Right lobe of liver (tissue), 6 donors: ENCODE measurements around the gene GP1BB. TPM values are rescaled to one million over a fixed set of nuclear protein-coding genes. Genes with fewer than 3 reads are reported as not detected.

ENCODE experiments used
- ATAC-seq, 4 donors: fragments of 200-7000 bp; cut with Tn5 transposase; one replicate each; pipeline ENCODE4 v1.9.1; 2020; ENCODE audit warnings: mild to moderate bottlenecking in 4 of 4, moderate library complexity in 4 of 4
- DNase-seq, 3 donors: peaks; one replicate each; pipeline ENCODE4 v3.0.0-alpha.2; 2020
- H3K27ac ChIP-seq, 3 donors: fragments of 200-600 bp; one replicate each; pipeline ENCODE4 v1.8.0; 2022
- H3K27me3 ChIP-seq, 2 donors: fragments of 200-600 bp; one replicate each; pipeline ENCODE4 v1.8.0; 2022
- H3K36me3 ChIP-seq, 4 donors: fragments of 200-600 bp; sonication (generic) in 1 of 4; one replicate each; pipeline versions ENCODE4 v1.5.1 to v1.8.0; 2017 to 2022; ENCODE audit warnings: control low read depth in 1 of 4
- H3K4me1 ChIP-seq, 4 donors: fragments of 200-600 bp; sonication (generic) in 1 of 4; one replicate each; pipeline versions ENCODE4 v1.5.1 to v1.8.0; 2017 to 2022; ENCODE audit warnings: control low read depth in 1 of 4
- H3K4me3 ChIP-seq, 3 donors: fragments of 200-600 bp; one replicate each; pipeline ENCODE4 v1.8.0; 2022
- H3K9me3 ChIP-seq, 4 donors: fragments of 200-600 bp; sonication (generic) in 1 of 4; one replicate each; pipeline versions ENCODE4 v1.5.1 to v1.8.0; 2017 to 2022; ENCODE audit warnings: control low read depth in 1 of 4
- CTCF ChIP-seq, 4 donors: fragments of 200-600 bp in 3 of 4; fragments of 450-650 bp in 1 of 4; IDR thresholded peaks; one replicate each; pipeline versions ENCODE4 v1.5.1 to v1.8.0; 2016 to 2022; ENCODE audit warnings: antibody characterized with exemption in 4 of 4, mild to moderate bottlenecking in 2 of 4
- POLR2A ChIP-seq: fragments of 450-650 bp; IDR thresholded peaks from one replicate; pipeline ENCODE4 v1.6.1; 2017; ENCODE audit warnings: antibody characterized with exemption, mild to moderate bottlenecking
- WGBS: methylation state at CpG from one replicate; pipeline ENCODE4 v1.1.6; 2018; ENCODE audit warnings: low coverage, low lambda C conversion rate; ENCODE audit not compliant: insufficient coverage; ENCODE audit errors: missing lambda C conversion rate; 5-methylcytosine and 5-hydroxymethylcytosine counted together
- intact Hi-C, 2 donors: fragments of 100-400 bp; cut with DNase I; formaldehyde crosslinking; loops; one replicate each; pipeline versions ENCODE4 v1.11.2 to v1.14.1; 2022
- total RNA-seq, 6 experiments: library from RNA; depleted of rRNA in 2 of 6; stranded (reverse); fragments of >200 nt in 2 of 6; fragmentation: NEBNext Ultra II Directional in 3 of 6; extraction: Animal tissue kit (Norgen Biotek cat#: 25700) in 3 of 6; gene quantifications; one replicate each; pipeline versions ENCODE4 v1.1.0 to v1.2.4, GENCODE V29; 2016 to 2023
- donor health status: DM: no; HTN: yes; CAD: no.
- donor health status: DM: no; HTN: no; CAD: no.
- donor health status: DM: no; HTN: no; CAD: no.
- donor health status: DM: no; HTN: yes; CAD: no.
- donor health status: DM: no; HTN: yes; CAD: no.

GP1BB gene
- total RNA-seq, 6 experiments from 2014 or later: 0.15 to 1.3 (median 0.62) TPM; not detected in 1

- no peak overlapping the region for H3K27ac ChIP-seq
- WGBS: 0% methylated on average over 6 of the region's 26 CpGs
- H3K36me3 ChIP-seq: no peaks in the 10 kb centered on the region
- ATAC-seq (no peak), DNase-seq (no peak)
- peaks cover 0 to 12% of the 10 kb centered on the region in 2 donors for H3K27me3 ChIP-seq
- peaks cover 0 to 4% (median 0%) of the 10 kb centered on the region in 4 donors for H3K4me1 ChIP-seq
- H3K4me3 ChIP-seq: no peak overlapping the region
- no peaks in the 10 kb centered on the region for H3K9me3 ChIP-seq
- intact Hi-C loops: loop anchor here (10.0 kb wide), 2 partner anchors 89 to 119 kb away; no protein-coding TSS in a partner anchor
- TF ChIP-seq POLR2A (no peak), CTCF (IDR thresholded peaks at IDR 0.05) (no peak)
Observed at GRCh38 chr22:19755722-19756287, 32.5 kb downstream of the GP1BB start.

- H3K9me3 ChIP-seq: no peaks in the 10 kb centered on the region
- intact Hi-C loops: loop anchor here (10.0 kb wide), 2 partner anchors 88 to 118 kb away; no protein-coding TSS in a partner anchor
- H3K4me1 ChIP-seq: peaks cover 0 to 4% (median 0%) of the 10 kb centered on the region in 4 donors
- DNase-seq (peak; percentile 75 to 78 (median 75)), ATAC-seq (peak; percentile 80 to 89 (median 88))
- H3K27me3 ChIP-seq: peaks cover 0 to 12% of the 10 kb centered on the region in 2 donors
- H3K4me3 ChIP-seq: peak overlapping the region; percentile 10 to 14 (median 12)
- H3K36me3 ChIP-seq: no peaks in the 10 kb centered on the region
- TF ChIP-seq CTCF (IDR thresholded peaks at IDR 0.05) (peak; percentile 57 to 70 (median 63)), POLR2A (no peak)
- 1% methylated on average over 23 of the region's 76 CpGs for WGBS
- no peak overlapping the region for H3K27ac ChIP-seq
Observed at GRCh38 chr22:19756288-19757128, 33.2 kb downstream of the GP1BB start.

- Histone ChIP-seq H3K4me3 (peak overlapping the region; percentile 10 to 14 (median 12)), H3K4me1 (peaks cover 0 to 4% (median 0%) of the 10 kb centered on the region in 4 donors), H3K36me3 (no peaks in the 10 kb centered on the region), H3K27ac (no peak overlapping the region), H3K9me3 (no peaks in the 10 kb centered on the region), H3K27me3 (peaks cover 0 to 12% of the 10 kb centered on the region in 2 donors)
- no peak for TF ChIP-seq CTCF (IDR thresholded peaks at IDR 0.05)
- TF ChIP-seq POLR2A: no peak
- ATAC-seq: peak; percentile 15 to 48 (median 34)
- intact Hi-C loops: loop anchor here (10.0 kb wide), 2 partner anchors 87 to 117 kb away; no protein-coding TSS in a partner anchor
- no peak for DNase-seq
- WGBS: 0% methylated on average over 1 of the region's 16 CpGs
Observed at GRCh38 chr22:19757140-19757984, 34.0 kb downstream of the GP1BB start.
